PC-9 (cell line): ENCODE measurements around the gene VASP.

ENCODE experiments used
- CTCF ChIP-seq: fragments of 200-600 bp; sonication (generic); conservative IDR thresholded peaks from 2 replicates; pipeline ENCODE4 v1.6.1; 2017; ENCODE audit warnings: mixed run types, antibody characterized with exemption, mild to moderate bottlenecking, moderate library complexity
- EZH2 ChIP-seq: fragments of 200-600 bp; sonication (generic); IDR thresholded peaks from 2 replicates; pipeline ENCODE4 v1.8.0; 2017; ENCODE audit warnings: antibody characterized with exemption, low read depth

- no peak for TF ChIP-seq EZH2
- TF ChIP-seq CTCF, result no peak
Observed at GRCh38 chr19:45508861-45509691, 1.8 kb downstream of the VASP start.
